ENCODE results near the gene HCFC2.

Gene HCFC2

GRCh38 chr12:104121001-104121400 is 56.7 kb downstream of the HCFC2 start:
- DNase-seq (ENCODE audit: low spot score): peak; percentile 58

GRCh38 chr12:104122298-104122697 is 58.0 kb downstream of the HCFC2 start:
- DNase-seq (ENCODE audit: low spot score): no peak

GRCh38 chr12:104126548-104126947 is 62.2 kb downstream of the HCFC2 start:
- no peak for DNase-seq (ENCODE audit: low spot score)

GRCh38 chr12:104130760-104131159 is 66.4 kb downstream of the HCFC2 start:
- no peak for DNase-seq (ENCODE audit: low spot score)

- DNase-seq (ENCODE audit: low spot score): no peak
These were observed 67.3 kb downstream of the HCFC2 start for GRCh38 chr12:104131609-104132008.

GRCh38 chr12:104132351-104132956 is 68.1 kb downstream of the HCFC2 start:
- peak; percentile 68 for DNase-seq (ENCODE audit: low spot score)

- no peak for DNase-seq (ENCODE audit: low spot score)
These were observed 69.0 kb downstream of the HCFC2 start for GRCh38 chr12:104133321-104133720.

- DNase-seq (ENCODE audit: low spot score): no peak
These were observed 69.5 kb downstream of the HCFC2 start for GRCh38 chr12:104133866-104134265.

GRCh38 chr12:104134882-104135281 is 70.6 kb downstream of the HCFC2 start:
- no peak for DNase-seq (ENCODE audit: low spot score)

- no peak for DNase-seq (ENCODE audit: low spot score)
These were observed 72.2 kb downstream of the HCFC2 start for GRCh38 chr12:104136577-104136976.

- peak; percentile 35 for DNase-seq (ENCODE audit: low spot score)
These were observed 72.9 kb downstream of the HCFC2 start for GRCh38 chr12:104137001-104137901.

GRCh38 chr12:104137902-104138796 is 73.8 kb downstream of the HCFC2 start, which contains the start of gene NFYB:
Gene NFYB, minus strand, starts transcription at chr12:104138210. Its CDS starts 2,757 bp downstream, at chr12:104135453.
- peak; percentile 96 for DNase-seq (ENCODE audit: low spot score)

- DNase-seq (ENCODE audit: low spot score): no peak
These were observed 74.4 kb downstream of the HCFC2 start for GRCh38 chr12:104138797-104139152.

- no peak for DNase-seq (ENCODE audit: low spot score)
These were observed 78.2 kb downstream of the HCFC2 start for GRCh38 chr12:104142543-104142942.

GRCh38 chr12:104143002-104143401 is 78.7 kb downstream of the HCFC2 start:
- DNase-seq (ENCODE audit: low spot score): no peak

- DNase-seq (ENCODE audit: low spot score): no peak
These were observed 79.6 kb downstream of the HCFC2 start for GRCh38 chr12:104143918-104144317.

GRCh38 chr12:104147346-104147745 is 83.0 kb downstream of the HCFC2 start:
- DNase-seq (ENCODE audit: low spot score): no peak

- no peak for DNase-seq (ENCODE audit: low spot score)
These were observed 86.1 kb downstream of the HCFC2 start for GRCh38 chr12:104150416-104150815.

- DNase-seq (ENCODE audit: low spot score): no peak
These were observed 88.4 kb downstream of the HCFC2 start for GRCh38 chr12:104152685-104153241.

GRCh38 chr12:104154286-104154685 is 90.0 kb downstream of the HCFC2 start:
- DNase-seq (ENCODE audit: low spot score): no peak

GRCh38 chr12:104154806-104155205 is 90.5 kb downstream of the HCFC2 start:
- DNase-seq (ENCODE audit: low spot score): no peak

All from pons (tissue), 1 donor.